GM19397 (cell line): Measurements from ENCODE around the gene FGF13.

ENCODE experiments used
- ATAC-seq: cut with Tn5 transposase; IDR thresholded peaks from one replicate; pipeline ENCODE4 v1.9.1; 2021; ENCODE audit warnings: mild to moderate bottlenecking, moderate library complexity; ENCODE audit not compliant: unreplicated experiment

FGF13 gene

DNA sequence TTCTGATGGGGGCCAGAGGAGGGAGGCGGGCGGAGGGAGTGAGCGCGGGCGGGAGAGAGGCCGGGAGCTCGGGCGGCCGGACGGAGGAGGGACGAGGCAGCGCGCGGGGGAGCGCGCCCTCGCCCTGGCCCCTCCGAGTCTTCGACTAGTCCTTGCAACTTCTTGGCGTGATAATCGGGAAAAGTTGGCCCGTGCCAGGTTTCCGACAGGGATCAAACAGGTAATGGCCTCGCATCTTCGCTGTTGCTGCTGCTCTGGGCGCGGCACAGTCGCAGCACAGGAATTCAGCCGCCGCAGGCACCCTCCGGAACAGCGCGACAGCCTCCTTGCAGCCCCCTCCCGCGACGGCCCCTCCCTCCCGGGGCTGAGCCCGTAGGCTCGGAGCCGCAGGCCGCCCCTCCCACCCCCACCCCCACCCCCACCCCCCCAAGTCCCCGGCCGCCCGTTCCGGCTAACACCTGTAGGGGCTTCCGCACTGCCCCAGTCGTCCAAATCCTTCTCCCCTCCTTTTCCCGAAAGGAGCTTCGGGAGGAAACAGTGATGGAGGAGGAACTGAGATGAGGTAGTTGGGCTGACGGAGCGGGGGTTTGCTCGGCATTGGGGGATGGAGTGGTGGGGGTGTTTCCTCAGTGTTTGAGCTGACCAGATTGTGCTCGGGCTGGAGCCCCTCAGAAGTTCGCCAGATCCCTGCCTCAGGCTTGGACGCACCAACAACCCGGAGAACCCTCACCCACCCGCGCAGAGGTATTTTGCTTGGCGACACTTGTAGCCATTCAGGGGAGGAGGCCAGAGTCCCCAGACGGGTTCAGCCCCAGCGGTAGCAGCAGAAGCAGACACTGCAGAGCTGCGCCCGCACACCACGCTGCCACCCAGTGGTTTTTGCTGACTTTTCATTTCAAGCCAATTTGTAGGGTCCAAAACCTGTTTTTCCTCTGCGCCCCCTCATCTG, at the start of gene FGF13:
TSS of gene FGF13 (minus strand) at position 319 of the 949 bp plus-strand sequence. CDS start 714 bp downstream, outside the sequence.
- ATAC-seq = no peak

DNA sequence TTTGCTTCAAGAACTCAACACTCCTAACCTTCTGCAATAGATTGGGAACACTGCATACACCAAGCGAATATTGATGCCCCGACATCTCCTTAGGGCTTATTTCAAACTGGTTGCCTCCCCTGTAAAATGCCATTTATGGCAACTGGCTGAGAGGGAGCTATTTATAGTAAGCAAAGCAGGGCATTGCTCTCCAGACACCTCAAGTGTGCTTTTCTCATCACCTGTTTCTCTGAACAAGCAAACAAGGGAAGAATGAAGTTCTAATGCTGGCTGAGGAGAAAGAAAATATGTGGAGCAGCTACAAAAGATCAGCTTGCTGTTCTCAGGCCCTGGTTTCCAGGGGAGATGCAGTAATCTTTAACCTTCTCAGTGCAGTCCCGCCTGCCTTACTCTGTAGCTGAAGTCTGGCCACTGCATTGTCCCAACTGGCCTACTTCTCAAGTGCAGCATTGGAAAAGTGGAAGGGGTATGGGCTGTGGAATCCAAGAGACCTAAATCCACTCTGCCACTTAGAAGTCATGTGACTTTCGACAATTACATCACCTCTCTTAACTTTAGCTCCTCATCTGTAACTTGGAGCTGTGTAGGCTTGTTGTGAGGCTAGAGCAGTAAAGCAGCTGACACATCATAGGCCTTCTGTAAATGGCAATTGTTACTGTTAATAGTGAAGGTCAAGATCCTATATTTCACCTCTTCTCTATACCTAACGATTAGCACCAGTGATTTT, 47.9 kb upstream of the FGF13 start:
- ATAC-seq = no peak

DNA sequence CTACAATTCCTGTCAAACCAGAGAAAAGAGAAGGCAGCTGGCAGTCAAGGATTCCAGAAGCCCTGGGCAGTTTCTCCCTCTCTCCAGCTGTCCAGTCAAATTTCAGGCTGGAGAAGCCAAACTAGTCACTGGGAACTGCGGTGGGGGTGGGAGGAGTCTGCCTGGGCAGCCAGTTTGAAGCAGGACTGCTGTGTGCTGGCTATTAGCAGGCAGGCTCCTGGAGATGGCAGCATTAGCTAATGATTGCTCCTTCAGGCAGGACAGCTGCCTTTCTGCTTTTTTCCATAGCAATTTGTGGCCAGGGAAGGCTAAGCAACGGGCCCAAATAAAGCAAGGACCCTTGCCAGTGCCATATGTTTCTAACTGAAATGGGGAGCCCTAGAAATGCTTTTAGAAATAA, 44.7 kb upstream of the FGF13 start:
- no peak for ATAC-seq

DNA sequence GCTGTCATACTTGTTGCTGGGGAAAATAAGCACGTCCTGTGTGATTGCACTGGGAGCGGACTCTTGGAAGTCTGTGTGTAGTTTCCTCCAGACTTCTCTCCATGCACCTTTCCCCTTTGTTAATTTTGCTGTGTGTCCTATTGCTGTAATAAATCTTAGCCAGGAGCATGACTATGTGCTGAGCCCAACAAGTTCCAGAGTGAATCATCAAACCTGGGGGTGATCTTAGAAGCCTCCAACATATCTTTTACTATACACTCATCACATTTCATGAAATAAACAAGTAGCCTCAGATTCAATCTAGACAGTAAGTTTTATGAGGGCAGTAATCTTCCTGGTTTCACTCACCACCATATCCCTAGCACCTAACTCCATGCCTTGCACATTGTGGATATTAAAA, 43.3 kb upstream of the FGF13 start:
- ATAC-seq = no peak

DNA sequence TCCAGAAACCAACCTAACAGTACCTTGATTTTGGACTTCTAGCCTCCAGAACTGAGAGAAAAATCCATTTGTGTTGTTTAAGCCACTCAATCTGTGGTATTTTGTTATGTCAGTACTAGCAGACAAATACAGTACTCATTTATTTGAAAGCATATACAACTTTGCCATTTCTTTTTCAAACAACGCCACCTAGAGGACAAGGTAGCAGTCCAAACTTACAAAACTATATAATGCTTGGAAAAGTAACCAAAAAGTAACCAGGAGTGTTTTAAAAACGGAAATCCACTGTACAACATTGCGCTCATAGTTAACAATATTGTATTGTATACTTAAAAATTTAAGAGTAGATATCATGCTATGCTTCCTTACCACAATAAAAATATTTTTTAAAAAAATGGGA, 37.0 kb upstream of the FGF13 start:
- ATAC-seq = no peak

DNA sequence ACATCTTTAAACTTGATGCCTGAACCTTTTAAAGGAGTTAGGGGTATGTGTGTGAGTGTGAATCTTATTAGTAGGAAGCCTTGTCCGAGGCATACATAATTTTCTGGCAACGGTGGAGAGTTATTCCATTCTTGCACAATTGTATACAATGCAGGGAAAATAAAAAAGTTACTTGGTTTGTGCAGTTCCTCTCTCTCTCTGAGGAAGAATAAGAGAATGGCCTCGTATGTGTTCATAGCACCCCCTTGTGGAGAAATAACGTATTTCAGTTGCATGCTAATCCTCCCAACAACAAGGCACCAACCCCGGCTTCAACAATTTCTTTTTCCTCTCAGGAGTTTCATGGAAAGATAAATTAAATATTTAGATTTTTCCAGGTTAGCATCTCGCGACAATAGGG, 33.7 kb upstream of the FGF13 start:
- ATAC-seq = peak; percentile 63

DNA sequence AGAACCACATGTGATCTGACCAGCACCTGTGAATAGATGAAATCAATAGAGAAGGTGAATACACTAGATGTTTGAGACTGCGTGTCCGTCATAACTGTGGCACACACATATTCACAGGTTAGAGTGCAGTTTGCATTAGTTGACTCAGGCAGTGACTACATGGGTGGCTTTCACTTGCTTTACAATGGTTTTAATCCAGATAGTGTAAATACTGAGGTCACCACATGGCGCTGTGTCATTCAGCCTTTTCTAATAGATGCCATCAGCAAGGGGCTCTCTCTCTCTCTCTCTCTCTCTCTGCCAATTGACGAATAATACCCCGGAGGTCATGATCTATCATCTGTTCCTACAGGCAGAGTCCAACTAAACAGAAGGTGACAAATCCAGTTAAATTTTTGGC, 30.7 kb upstream of the FGF13 start:
- no peak for ATAC-seq

DNA sequence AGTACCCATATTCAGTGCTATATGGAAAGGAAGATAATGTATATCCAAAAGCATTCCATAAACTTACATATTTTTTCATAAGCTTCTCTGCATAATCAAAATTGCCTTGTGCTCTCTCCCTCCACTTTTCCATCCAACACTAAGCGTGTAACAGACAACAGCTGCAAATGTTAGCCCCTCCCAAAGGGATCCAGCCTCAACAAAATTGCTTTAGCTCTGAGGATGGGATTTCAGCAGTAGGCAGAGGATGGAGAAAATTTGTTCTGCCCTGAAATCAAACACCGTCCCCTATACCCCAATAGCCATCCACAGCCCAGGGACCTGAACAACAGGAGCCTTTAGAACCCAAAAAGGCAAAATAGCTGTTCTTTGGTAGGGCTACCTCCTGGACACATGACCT, 28.8 kb upstream of the FGF13 start:
- no peak for ATAC-seq

DNA sequence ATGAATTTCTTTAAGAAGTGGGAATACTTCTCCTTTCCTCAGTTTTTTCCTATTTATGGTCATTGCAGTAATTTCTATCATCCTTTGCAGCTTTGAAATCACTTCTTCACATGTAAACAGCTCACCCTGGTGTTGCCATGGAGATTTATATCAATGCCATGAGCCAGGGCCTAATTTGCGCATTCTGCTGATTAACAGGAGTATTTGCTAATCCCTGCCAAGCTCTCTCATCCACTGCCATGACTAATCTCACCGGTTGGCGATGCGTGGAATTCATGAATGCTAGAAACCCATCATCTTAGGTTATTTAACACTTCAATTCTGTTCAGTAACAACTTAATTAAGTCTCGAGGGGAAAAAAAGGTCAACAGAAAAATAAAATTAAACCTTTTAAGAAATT, 11.8 kb upstream of the FGF13 start:
- ATAC-seq = no peak

DNA sequence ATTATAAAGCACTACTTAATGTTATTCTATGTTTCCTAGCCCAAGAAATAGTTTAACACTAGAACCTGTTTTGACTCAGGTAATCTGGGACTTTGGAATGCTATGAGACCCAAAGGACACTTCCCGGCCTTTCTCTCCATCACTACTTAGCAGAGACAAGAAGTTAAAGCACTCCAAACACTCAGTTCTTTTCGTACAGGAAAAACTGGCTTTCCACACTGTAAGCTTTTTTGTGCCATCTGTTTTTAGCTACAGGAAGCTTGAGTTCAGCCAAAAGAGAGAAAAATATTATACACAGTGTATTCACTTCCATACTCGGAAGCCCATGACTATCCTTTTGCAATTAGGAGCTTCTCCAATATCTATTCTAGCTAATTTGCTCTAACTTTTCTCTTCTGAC, 7.9 kb upstream of the FGF13 start:
- ATAC-seq = no peak

DNA sequence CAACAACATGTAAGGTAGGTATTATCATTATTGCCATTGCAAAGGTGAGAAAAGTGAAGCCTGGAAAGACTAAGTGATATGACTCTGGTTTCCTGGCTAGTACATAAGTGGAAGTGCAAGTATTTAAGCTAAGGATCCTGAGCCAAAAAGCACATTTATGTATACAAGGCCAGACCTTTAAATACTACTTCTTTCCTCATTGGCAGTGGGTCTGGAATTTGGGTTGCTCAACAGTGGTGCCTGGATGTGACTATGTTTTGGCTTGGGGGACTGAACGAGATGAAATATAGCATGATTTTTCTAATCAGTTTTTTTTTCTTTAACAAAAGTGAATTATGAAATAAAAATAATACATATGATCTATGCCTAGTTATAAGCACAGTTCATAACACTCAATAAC, 7.4 kb upstream of the FGF13 start:
- ATAC-seq = no peak

DNA sequence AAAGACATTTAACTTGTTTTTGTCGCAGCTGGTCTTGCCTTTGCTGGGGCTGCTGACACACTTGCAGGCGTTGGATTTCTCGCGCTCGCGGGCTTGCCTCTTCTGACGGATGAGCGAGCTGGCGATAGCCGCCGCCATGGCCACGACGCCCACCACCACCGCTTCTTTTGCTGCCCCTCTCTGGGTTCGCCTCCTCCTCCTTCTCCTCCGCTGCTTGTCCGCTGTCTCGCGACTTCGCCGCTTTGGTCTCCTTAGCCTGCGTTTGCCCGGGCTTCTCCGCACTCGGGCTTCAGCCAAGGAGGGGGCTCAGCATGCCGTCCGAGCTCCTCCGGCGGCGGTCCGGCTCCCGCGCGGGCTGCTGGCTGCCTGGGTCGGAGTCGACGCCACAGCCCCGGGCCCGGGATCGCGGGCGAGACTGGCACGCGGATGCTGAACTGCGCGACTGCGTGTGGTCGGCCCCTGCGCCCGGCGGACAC, 613 bp downstream of the FGF13 start:
- ATAC-seq = no peak

DNA sequence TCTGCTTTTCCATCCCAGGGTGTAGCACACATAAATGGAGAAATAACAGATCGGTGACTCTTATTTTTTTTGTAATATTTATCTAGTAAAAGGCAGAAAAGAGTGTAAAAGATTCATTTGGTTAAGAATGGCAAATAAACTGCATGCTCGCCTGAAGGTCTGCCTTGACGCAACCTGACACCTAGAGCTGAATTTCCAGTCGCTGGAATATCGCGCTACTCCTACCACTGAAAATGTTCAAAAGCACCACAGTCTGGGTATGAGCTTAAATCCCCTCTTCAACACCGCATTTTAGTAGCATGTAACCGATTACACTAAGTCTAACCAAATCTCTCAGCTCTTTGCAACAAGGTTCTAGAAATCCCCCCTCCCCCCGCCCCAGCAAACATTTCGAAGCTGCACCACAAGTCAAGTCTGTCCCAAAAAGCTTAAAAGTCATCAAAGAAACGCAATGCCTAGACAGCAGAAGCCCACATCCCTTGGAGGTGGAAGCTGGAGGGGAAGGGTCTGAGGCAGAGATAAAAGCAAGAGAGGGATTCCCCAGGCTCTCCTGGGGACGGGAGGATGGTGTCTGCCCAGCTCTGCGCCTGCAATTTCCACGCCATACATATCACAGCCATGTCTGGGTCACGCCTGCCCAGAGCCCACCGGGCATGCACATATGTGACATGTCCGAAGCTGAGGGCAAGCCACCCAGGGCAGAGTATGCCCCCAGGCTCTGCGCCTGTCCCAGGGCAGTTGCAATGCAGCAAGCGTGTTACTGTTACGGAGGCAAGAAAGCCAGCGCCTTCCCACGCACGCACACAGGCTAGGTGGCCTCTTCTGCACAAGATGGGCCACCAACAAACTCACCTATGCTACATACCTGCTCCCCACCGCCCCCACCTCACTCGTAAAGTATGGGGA, 1.4 kb downstream of the FGF13 start:
- no peak for ATAC-seq

DNA sequence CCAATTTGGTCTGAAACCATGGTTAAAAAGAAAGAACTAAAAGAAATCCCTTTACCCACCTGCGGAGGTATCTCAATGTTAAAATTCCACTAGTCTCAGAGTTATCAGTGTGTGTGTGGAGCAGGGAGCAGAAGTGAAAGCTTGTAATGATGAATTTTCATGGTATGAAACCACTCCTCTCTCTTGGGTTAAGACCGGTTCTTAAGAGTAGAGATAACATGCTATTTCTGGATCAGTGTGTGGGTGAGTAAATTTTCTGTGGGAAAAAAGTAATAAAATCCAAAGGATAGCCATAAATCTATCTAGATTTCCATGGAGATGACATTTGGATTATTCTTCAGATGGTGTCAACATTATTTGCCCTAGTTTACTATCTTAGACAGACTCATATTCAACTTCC, 3.2 kb downstream of the FGF13 start:
- ATAC-seq = no peak

DNA sequence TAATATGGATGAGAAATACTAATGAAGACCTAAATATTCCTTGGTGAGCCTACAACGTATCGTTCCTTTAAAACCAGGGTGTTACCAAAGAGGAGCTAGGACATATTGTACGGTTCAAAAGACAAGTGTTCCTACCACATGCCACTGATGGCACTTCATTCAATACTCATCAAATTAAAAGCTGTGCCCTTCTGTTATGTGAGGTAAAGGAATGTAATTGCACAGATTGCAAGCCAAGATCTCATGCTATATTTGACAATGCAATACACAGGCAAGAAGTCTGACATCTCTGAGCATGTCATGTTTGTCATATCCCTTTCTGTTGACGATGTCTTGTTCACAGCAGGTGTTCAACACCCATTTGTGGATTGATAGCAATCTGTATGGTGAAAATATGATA, 6.9 kb downstream of the FGF13 start:
- no peak for ATAC-seq

DNA sequence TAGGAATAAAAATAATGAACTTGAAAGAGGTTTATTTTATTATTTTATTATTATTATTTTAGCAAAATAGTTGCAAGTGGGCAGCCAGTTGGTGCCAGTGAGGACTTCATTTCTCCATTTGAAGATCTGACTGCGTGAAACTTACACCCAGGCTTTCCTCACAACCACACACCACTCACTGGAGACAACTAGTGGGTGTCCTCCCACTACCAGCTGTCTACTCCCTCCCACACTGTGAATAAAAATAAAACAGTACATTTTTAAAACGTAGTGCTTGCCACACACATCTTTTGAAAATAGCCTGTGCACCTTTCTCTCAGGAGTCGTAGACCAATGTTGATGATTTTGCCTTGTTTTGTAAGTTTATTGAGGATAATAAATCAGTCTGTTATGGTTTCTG, 7.4 kb downstream of the FGF13 start:
- no peak for ATAC-seq

DNA sequence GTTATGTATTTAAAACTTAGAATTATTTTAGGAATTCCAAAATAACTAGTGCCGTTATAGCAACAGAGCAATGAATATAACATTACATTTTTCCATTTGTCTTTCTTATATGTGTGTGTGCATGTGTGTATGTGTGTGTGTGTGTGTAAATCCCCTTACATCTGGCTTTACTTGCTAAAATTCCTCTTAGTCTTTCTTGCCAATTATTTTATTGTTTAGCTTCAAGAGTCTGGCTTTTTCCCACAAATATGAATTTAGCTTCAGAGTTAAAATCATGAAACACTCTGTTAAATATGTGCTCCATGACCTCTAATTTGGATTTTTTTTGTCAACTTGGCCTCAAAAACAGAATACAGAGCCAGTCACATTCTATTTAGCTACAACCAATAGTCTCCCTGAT, 18.9 kb downstream of the FGF13 start:
- ATAC-seq = no peak

DNA sequence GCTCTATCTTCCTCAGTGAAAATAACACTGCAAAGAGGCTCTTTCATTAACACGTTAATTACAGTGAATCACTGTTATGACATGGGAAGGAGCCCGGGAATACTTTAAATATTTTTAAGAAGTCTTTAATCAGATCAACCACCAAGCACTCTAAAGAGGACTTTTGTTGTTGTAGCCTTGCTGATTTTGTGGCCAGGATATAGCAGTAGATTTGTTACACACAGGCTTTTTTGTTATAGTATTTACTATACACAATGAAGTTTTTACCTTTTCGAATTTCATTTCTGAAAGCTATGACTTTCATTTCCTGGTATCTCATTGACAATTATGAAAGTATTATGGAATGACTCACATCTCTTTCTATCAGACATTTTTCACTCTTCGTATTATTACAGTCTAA, 20.3 kb downstream of the FGF13 start:
- no peak for ATAC-seq

DNA sequence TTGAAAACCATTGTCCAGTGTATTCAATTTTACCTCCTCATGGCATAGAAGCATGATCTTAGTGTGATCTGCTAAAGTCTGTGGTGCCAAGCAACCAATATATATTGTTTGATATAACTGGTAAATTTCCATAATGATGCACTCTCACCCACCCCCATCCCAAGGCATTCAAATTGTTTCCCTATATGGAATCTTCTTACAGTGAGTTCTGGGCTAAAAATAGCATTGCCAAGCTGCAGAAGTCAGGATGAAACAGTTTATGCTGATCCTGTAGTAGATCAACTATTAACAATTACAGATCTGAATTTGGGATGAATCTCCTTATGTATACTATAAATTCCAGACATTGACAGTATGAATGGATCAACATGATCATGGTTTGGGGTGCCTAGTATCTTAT, 20.9 kb downstream of the FGF13 start:
- ATAC-seq = no peak

DNA sequence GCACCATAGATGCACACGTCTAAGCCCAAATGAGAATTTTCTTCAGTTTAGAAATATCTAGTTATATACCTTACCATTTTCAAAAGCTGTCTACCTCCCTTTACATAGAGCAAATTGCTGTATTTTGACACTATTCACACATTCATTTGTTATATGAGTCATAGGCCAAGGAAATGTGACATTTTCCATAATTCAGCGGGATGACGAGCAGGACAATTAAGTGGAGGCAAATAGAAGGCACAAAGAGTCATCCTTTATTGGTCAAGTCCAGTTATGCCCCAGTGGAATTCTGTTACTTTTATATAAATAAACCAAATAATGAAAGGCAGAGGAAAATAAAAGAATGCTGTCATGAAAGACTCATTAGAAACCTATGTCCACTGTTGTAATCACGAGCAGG, 27.9 kb downstream of the FGF13 start:
- ATAC-seq = no peak

DNA sequence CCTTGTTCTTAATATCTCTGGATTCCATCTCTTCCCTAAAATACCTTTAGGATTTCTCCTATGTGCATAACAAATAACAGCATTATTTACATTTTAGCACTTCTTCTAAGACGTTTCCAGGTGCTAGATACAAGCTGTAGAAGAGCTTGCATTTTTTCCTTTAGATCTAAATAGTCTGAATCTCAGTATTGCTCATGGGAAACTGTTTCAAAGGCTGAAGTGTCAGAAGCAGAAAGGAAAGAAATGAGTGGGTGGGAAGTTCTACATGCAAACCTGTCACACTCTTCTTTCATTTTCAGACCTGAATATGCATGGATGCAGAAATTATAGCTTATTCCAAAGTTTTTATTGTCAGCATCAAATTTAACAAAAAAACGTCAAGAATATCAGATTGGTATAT, 41.8 kb downstream of the FGF13 start:
- ATAC-seq = no peak
